ENCODE results near the gene MT1G.

GRCh38 chr16:56651586-56651985, 16.3 kb downstream of the MT1G start, which contains the start of gene MT1B:
- TF ChIP-seq ELF4 (IDR thresholded peaks at IDR 0.05) (no peak), TARDBP (IDR thresholded peaks at IDR 0.05) (no peak), SUZ12 (IDR thresholded peaks at IDR 0.05) (no peak), NFRKB (IDR thresholded peaks at IDR 0.05) (no peak), SP1 (IDR thresholded peaks at IDR 0.05) (no peak), HDGF (IDR thresholded peaks at IDR 0.05; ENCODE audit: borderline replicate concordance) (no peak)

All from HEK293T (cell line).